GM23248 (cell line): ENCODE data around the gene CCDC73. TPM values are rescaled to one million over a fixed set of nuclear protein-coding genes. Genes with fewer than 3 reads are reported as not detected.

Experiments
- DNase-seq: peaks from one replicate; pipeline ENCODE4 v3.0.0-alpha.2; 2015
- H2AFZ ChIP-seq: fragments of 200-600 bp; sonication (generic); 2 replicates; pipeline ENCODE4 v1.6.1; 2016; ENCODE audit warnings: antibody characterized with exemption
- H3F3A ChIP-seq: fragments of 200-600 bp; sonication (generic); 2 replicates; pipeline ENCODE4 v1.6.1; 2016; ENCODE audit warnings: mild to moderate bottlenecking, antibody characterized with exemption, mixed run types; ENCODE audit not compliant: insufficient read depth
- H3K27ac ChIP-seq: fragments of 200-600 bp; sonication (generic); 2 replicates; pipeline ENCODE4 v1.5.1; 2016; ENCODE audit warnings: mild to moderate bottlenecking
- H3K27me3 ChIP-seq: fragments of 200-600 bp; sonication (generic); replicated peaks from 2 replicates; pipeline ENCODE4 v1.6.1; 2016; ENCODE audit warnings: mild to moderate bottlenecking; ENCODE audit not compliant: insufficient read depth
- H3K36me3 ChIP-seq: fragments of 200-600 bp; sonication (generic); 2 replicates; pipeline ENCODE4 v1.6.1; 2016; ENCODE audit warnings: low read depth, mild to moderate bottlenecking
- H3K4me1 ChIP-seq: fragments of 200-600 bp; sonication (generic); 2 replicates; pipeline ENCODE4 v1.6.1; 2016; ENCODE audit warnings: mild to moderate bottlenecking; ENCODE audit not compliant: insufficient read depth
- H3K4me2 ChIP-seq: fragments of 200-600 bp; sonication (generic); one replicate; pipeline ENCODE4 v1.6.1; 2016; ENCODE audit warnings: mild to moderate bottlenecking; ENCODE audit not compliant: unreplicated experiment
- H3K4me3 ChIP-seq: fragments of 200-600 bp; sonication (generic); 2 replicates; pipeline ENCODE4 v1.5.1; 2016; ENCODE audit warnings: mild to moderate bottlenecking
- H3K79me2 ChIP-seq: fragments of 200-600 bp; sonication (generic); 2 replicates; pipeline ENCODE4 v1.6.1; 2016; ENCODE audit warnings: mild to moderate bottlenecking; ENCODE audit not compliant: insufficient read depth
- H3K9ac ChIP-seq: fragments of 200-600 bp; sonication (generic); 2 replicates; pipeline ENCODE4 v1.6.1; 2016; ENCODE audit warnings: mild to moderate bottlenecking
- H3K9me2 ChIP-seq: fragments of 200-600 bp; sonication (generic); 2 replicates; pipeline ENCODE4 v1.6.1; 2016; ENCODE audit warnings: mixed run types, mild to moderate bottlenecking, moderate library complexity; ENCODE audit not compliant: insufficient read depth
- H3K9me3 ChIP-seq: fragments of 200-600 bp; sonication (generic); one replicate; pipeline ENCODE4 v1.6.1; 2017; ENCODE audit warnings: low read depth
- H4K20me1 ChIP-seq: fragments of 200-600 bp; sonication (generic); 2 replicates; pipeline ENCODE4 v1.6.0; 2016; ENCODE audit not compliant: insufficient read depth
- EZH2 ChIP-seq: fragments of 200-600 bp; sonication (generic); IDR thresholded peaks from 2 replicates; pipeline ENCODE4 v1.6.1; 2018; ENCODE audit warnings: antibody characterized with exemption, mild to moderate bottlenecking; ENCODE audit not compliant: insufficient read depth, poor library complexity, severe bottlenecking
- EZH2phosphoT487 ChIP-seq: fragments of 200-600 bp; sonication (generic); IDR thresholded peaks from 2 replicates; pipeline ENCODE4 v1.6.1; 2018; ENCODE audit warnings: antibody characterized with exemption, moderate library complexity, mild to moderate bottlenecking, low read depth; ENCODE audit not compliant: insufficient read depth
- WGBS, 2 experiments: methylation state at CpG; one replicate each; pipeline ENCODE4 v1.1.6; 2015 to 2017; ENCODE audit warnings: low lambda C conversion rate in 2 of 2, low coverage in 1 of 2; ENCODE audit errors: missing lambda C conversion rate in 2 of 2; 5-methylcytosine and 5-hydroxymethylcytosine counted together
- in situ Hi-C: fragments of 300-500 bp; cut with MboI; formaldehyde crosslinking; loops from 2 replicates; pipeline ENCODE4 v1.15.0; 2020
- polyA plus RNA-seq: library from polyadenylated mRNA; unstranded; fragments of >200 nt; fragmentation: Nextera tagmentation; extraction: Ambion mirVana; gene quantifications from 2 replicates; pipeline ENCODE4 v1.2.1, GENCODE V29; 2016
- total RNA-seq: library from RNA; depleted of rRNA; stranded (reverse); fragments of >200 nt; shearing (Covaris generic); gene quantifications from 2 replicates; pipeline ENCODE4 v1.2.3, GENCODE V29; 2014; rRNA removed

CCDC73 gene
- not detected in 2 replicates for total RNA-seq
- not detected in 2 replicates for polyA plus RNA-seq

GRCh38 chr11:32794439-32794838 lies at the start of gene CCDC73:
Gene CCDC73, minus strand, starts transcription at chr11:32794662. Its CDS starts 34,419 bp downstream, at chr11:32760243.
- no peaks in the 10 kb centered on the region for H3K36me3 ChIP-seq
- no peak within 1 kb of the TSS for H3K4me3 ChIP-seq
- TF ChIP-seq EZH2 (no peak), EZH2phosphoT487 (no peak)
- H3K9me2 ChIP-seq: no peaks in the 10 kb centered on the region
- in situ Hi-C loops: loop anchor here (5.0 kb wide), 1 partner anchor 472 kb away; no protein-coding TSS in a partner anchor
- no peaks in the 10 kb centered on the region for H3K79me2 ChIP-seq
- H3F3A ChIP-seq: no peaks in the 10 kb centered on the region
- no peak within 1 kb of the TSS for H3K27ac ChIP-seq
- no peaks in the 10 kb centered on the region for H3K9me3 ChIP-seq
- no peak within 1 kb of the TSS for H3K4me2 ChIP-seq
- no peaks in the 10 kb centered on the region for H4K20me1 ChIP-seq
- H3K4me1 ChIP-seq: no peaks in the 10 kb centered on the region
- WGBS, 2 experiments: 80 to 81% methylated on average over 12 of the region's 12 CpGs
- no peak within 1 kb of the TSS for H2AFZ ChIP-seq
- DNase-seq: no peak
- H3K27me3 ChIP-seq: peaks cover 19% of the 10 kb centered on the region; the same call in 1 of the 2 replicates
- H3K9ac ChIP-seq: no peak within 1 kb of the TSS

- Histone ChIP-seq H3K27me3 (no peaks in the 10 kb centered on the region), H3K4me3 (no peak overlapping the region), H3K27ac (no peak overlapping the region), H3K9me2 (no peaks in the 10 kb centered on the region), H3K79me2 (no peaks in the 10 kb centered on the region), H3K36me3 (no peaks in the 10 kb centered on the region), H3F3A (no peaks in the 10 kb centered on the region), H2AFZ (no peak overlapping the region), H3K9me3 (no peaks in the 10 kb centered on the region), H3K4me2 (no peak overlapping the region), H4K20me1 (no peaks in the 10 kb centered on the region), H3K9ac (no peak overlapping the region), H3K4me1 (no peaks in the 10 kb centered on the region)
- no peak for DNase-seq
- 80 to 83% methylated on average over 3 of the region's 3 CpGs for WGBS, 2 experiments
- TF ChIP-seq EZH2phosphoT487: no peak
- no peak for TF ChIP-seq EZH2
- in situ Hi-C loops: no loop called here
Observed at GRCh38 chr11:32843544-32843943, 49.1 kb upstream of the CCDC73 start.

GRCh38 chr11:32840587-32840986 lies 46.1 kb upstream of the CCDC73 start:
- H3K9ac ChIP-seq: no peak overlapping the region
- no peaks in the 10 kb centered on the region for H3K4me1 ChIP-seq
- H3K36me3 ChIP-seq: no peaks in the 10 kb centered on the region
- H2AFZ ChIP-seq: no peak overlapping the region
- no peaks in the 10 kb centered on the region for H3F3A ChIP-seq
- in situ Hi-C loops: no loop called here
- no peak for DNase-seq
- TF ChIP-seq EZH2phosphoT487 (no peak), EZH2 (no peak)
- WGBS, 2 experiments: 75 to 90% methylated on average over 2 of the region's 2 CpGs
- H3K4me3 ChIP-seq: no peak overlapping the region
- no peak overlapping the region for H3K4me2 ChIP-seq
- no peaks in the 10 kb centered on the region for H3K79me2 ChIP-seq
- H3K27ac ChIP-seq: no peak overlapping the region
- H3K27me3 ChIP-seq: no peaks in the 10 kb centered on the region
- H4K20me1 ChIP-seq: no peaks in the 10 kb centered on the region
- H3K9me2 ChIP-seq: no peaks in the 10 kb centered on the region
- H3K9me3 ChIP-seq: no peaks in the 10 kb centered on the region

GRCh38 chr11:32839308-32839707 lies 44.8 kb upstream of the CCDC73 start:
- no peak overlapping the region for H3K27ac ChIP-seq
- 82 to 86% methylated on average over 2 of the region's 2 CpGs for WGBS, 2 experiments
- H3K4me2 ChIP-seq: no peak overlapping the region
- no peaks in the 10 kb centered on the region for H3F3A ChIP-seq
- no peaks in the 10 kb centered on the region for H3K36me3 ChIP-seq
- H3K27me3 ChIP-seq: no peaks in the 10 kb centered on the region; the same call in 1 of the 2 replicates
- H3K9ac ChIP-seq: no peak overlapping the region
- no peaks in the 10 kb centered on the region for H3K79me2 ChIP-seq
- H2AFZ ChIP-seq: no peak overlapping the region
- DNase-seq: no peak
- no peak overlapping the region for H3K4me3 ChIP-seq
- H3K9me2 ChIP-seq: no peaks in the 10 kb centered on the region
- TF ChIP-seq EZH2 (no peak), EZH2phosphoT487 (no peak)
- in situ Hi-C loops: no loop called here
- H3K4me1 ChIP-seq: no peaks in the 10 kb centered on the region
- H3K9me3 ChIP-seq: no peaks in the 10 kb centered on the region
- no peaks in the 10 kb centered on the region for H4K20me1 ChIP-seq
